ENCODE results near the gene MRPL12.

MRPL12 gene

DNA sequence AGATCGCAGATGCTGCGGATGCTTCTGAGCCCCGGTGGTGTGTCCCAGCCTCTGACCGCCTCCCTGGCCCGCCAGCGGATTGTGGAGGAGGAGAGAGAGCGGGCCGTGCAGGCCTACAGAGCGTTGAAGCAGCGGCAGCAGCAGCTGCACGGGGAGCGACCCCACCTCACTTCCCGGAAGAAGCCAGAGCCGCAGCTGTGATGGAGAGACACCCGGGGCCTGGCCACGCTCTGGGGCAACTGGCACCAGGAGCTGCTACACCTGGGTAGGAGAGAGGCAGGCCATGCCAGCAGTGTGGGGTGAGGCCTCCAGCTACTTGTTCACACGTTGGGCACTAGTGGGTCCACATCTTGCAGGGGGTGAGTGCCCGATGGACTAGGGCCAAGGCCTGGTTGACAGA lies 30.7 kb upstream of the MRPL12 start:
- no peak overlapping the region for H3K9ac ChIP-seq (ENCODE audit: low read length)
- no peaks in the 10 kb centered on the region for H4K20me1 ChIP-seq (ENCODE audit: insufficient read depth, low read length)
- no peaks in the 10 kb centered on the region for H3K9me3 ChIP-seq (ENCODE audit: low read length)
- no peak for TF ChIP-seq EZH2 (IDR thresholded peaks at IDR 0.05; ENCODE audit: borderline replicate concordance, low read length)
- TF ChIP-seq, protein P1, sequence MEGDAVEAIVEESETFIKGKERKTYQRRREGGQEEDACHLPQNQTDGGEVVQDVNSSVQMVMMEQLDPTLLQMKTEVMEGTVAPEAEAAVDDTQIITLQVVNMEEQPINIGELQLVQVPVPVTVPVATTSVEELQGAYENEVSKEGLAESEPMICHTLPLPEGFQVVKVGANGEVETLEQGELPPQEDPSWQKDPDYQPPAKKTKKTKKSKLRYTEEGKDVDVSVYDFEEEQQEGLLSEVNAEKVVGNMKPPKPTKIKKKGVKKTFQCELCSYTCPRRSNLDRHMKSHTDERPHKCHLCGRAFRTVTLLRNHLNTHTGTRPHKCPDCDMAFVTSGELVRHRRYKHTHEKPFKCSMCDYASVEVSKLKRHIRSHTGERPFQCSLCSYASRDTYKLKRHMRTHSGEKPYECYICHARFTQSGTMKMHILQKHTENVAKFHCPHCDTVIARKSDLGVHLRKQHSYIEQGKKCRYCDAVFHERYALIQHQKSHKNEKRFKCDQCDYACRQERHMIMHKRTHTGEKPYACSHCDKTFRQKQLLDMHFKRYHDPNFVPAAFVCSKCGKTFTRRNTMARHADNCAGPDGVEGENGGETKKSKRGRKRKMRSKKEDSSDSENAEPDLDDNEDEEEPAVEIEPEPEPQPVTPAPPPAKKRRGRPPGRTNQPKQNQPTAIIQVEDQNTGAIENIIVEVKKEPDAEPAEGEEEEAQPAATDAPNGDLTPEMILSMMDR (IDR thresholded peaks at IDR 0.05; ENCODE audit: low read length): no peak
- no peak overlapping the region for H2AFZ ChIP-seq (ENCODE audit: low read length)
- no peak overlapping the region for H3K4me3 ChIP-seq (ENCODE audit: low read depth, low read length, poor library complexity, severe bottlenecking)
- peaks cover 4% of the 10 kb centered on the region; the same call in 1 of the 2 replicates for H3F3A ChIP-seq (ENCODE audit: insufficient read depth, low read length)
- no peak overlapping the region for H3K4me2 ChIP-seq (ENCODE audit: low read length)
- no peaks in the 10 kb centered on the region for H3K9me2 ChIP-seq (ENCODE audit: low read depth, low read length)
- H3K27ac ChIP-seq (ENCODE audit: low read depth, low read length, poor library complexity, severe bottlenecking): no peak overlapping the region
- peaks cover 76% of the 10 kb centered on the region for H3K36me3 ChIP-seq (ENCODE audit: insufficient read depth, low read length)
- H3K27me3 ChIP-seq (ENCODE audit: insufficient read depth, low read length): no peaks in the 10 kb centered on the region
- H3K4me1 ChIP-seq (ENCODE audit: insufficient read depth, low read length, severe bottlenecking): peaks cover 12% of the 10 kb centered on the region
- no peaks in the 10 kb centered on the region for H3K79me2 ChIP-seq (ENCODE audit: insufficient read depth, low read length)

DNA sequence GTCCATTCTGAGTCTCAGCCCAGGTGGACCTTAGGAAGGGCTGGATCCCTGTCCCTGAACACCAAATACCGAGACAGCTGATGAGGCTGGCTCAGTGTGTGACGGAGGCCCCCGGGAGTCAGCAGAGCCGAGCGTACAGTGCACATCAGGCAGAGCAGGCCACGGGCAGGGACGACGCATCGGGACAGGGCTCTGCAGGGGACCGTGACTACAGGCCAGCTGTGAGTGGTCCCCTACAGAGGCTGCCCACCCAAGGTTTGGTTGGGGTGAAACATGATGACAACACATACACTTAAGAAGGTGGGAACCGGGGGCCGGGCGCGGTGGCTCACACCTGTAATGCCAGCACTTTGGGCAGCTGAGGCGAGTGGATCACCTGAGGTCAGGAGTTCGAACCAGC lies 30.2 kb upstream of the MRPL12 start:
- Histone ChIP-seq H3K9me3 (ENCODE audit: low read length) (no peaks in the 10 kb centered on the region), H4K20me1 (ENCODE audit: insufficient read depth, low read length) (no peaks in the 10 kb centered on the region), H3K4me1 (ENCODE audit: insufficient read depth, low read length, severe bottlenecking) (peaks cover 7% of the 10 kb centered on the region), H2AFZ (ENCODE audit: low read length) (no peak overlapping the region), H3K4me3 (ENCODE audit: low read depth, low read length, poor library complexity, severe bottlenecking) (no peak overlapping the region), H3K36me3 (ENCODE audit: insufficient read depth, low read length) (peaks cover 75% of the 10 kb centered on the region), H3F3A (ENCODE audit: insufficient read depth, low read length) (peaks cover 4% of the 10 kb centered on the region; the same call in 1 of the 2 replicates), H3K79me2 (ENCODE audit: insufficient read depth, low read length) (no peaks in the 10 kb centered on the region), H3K9me2 (ENCODE audit: low read depth, low read length) (no peaks in the 10 kb centered on the region), H3K4me2 (ENCODE audit: low read length) (no peak overlapping the region), H3K9ac (ENCODE audit: low read length) (no peak overlapping the region), H3K27me3 (ENCODE audit: insufficient read depth, low read length) (no peaks in the 10 kb centered on the region), H3K27ac (ENCODE audit: low read depth, low read length, poor library complexity, severe bottlenecking) (no peak overlapping the region)
- TF ChIP-seq, protein P1 (IDR thresholded peaks at IDR 0.05; ENCODE audit: low read length): no peak
- TF ChIP-seq EZH2 (IDR thresholded peaks at IDR 0.05; ENCODE audit: borderline replicate concordance, low read length): no peak

DNA sequence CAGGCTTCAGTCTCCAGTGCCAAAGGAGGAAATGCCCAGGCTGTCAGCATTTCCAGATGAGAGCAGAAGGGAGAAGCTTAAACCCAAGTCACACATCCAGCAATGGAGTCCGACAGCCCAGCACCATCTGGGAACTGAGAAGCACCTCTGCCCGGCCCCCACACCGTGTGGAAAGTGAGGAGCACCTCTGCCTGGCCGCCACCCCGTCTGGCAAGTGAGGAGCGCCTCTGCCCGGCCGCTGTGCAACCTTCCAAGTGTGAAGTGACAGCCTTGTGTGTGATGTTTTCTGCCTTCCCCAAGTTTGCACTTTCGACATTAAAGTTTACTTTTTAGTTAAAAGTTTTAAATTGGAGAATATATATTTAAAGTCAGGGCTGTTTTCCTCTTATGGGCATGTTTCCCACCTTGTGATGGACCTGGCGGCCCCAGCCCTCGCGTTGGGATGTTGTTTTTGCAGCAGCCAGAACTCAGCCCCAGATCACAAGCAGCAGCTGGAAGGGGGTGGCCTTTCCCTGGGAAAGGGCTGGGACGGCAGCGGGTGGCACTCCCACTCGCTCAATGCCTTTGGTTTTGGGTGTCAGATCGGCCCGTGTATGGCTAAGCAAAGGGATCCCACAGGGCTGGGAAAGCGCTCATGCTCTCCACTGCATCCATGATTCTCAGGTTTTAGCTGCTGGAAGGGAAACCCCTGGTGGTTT lies 29.5 kb upstream of the MRPL12 start:
- no peak overlapping the region for H3K4me2 ChIP-seq (ENCODE audit: low read length)
- H3K79me2 ChIP-seq (ENCODE audit: insufficient read depth, low read length): no peaks in the 10 kb centered on the region
- H3F3A ChIP-seq (ENCODE audit: insufficient read depth, low read length): peaks cover 4% of the 10 kb centered on the region; the same call in 1 of the 2 replicates
- no peaks in the 10 kb centered on the region for H3K27me3 ChIP-seq (ENCODE audit: insufficient read depth, low read length)
- no peak overlapping the region for H3K27ac ChIP-seq (ENCODE audit: low read depth, low read length, poor library complexity, severe bottlenecking)
- H4K20me1 ChIP-seq (ENCODE audit: insufficient read depth, low read length): no peaks in the 10 kb centered on the region
- H3K9ac ChIP-seq (ENCODE audit: low read length): no peak overlapping the region
- peaks cover 67% of the 10 kb centered on the region for H3K36me3 ChIP-seq (ENCODE audit: insufficient read depth, low read length)
- H3K9me3 ChIP-seq (ENCODE audit: low read length): no peaks in the 10 kb centered on the region
- H3K4me3 ChIP-seq (ENCODE audit: low read depth, low read length, poor library complexity, severe bottlenecking): no peak overlapping the region
- TF ChIP-seq EZH2 (IDR thresholded peaks at IDR 0.05; ENCODE audit: borderline replicate concordance, low read length): no peak
- TF ChIP-seq, protein P1 (IDR thresholded peaks at IDR 0.05; ENCODE audit: low read length): no peak
- H3K9me2 ChIP-seq (ENCODE audit: low read depth, low read length): no peaks in the 10 kb centered on the region
- H3K4me1 ChIP-seq (ENCODE audit: insufficient read depth, low read length, severe bottlenecking): no peaks in the 10 kb centered on the region
- H2AFZ ChIP-seq (ENCODE audit: low read length): no peak overlapping the region

Data from OCI-LY1 (cell line).